ENCODE data around the gene BPNT1. TPM values are rescaled to one million over a fixed set of nuclear protein-coding genes. Genes with fewer than 3 reads are reported as not detected.

BPNT1 gene
- total RNA-seq, 1 experiment from 2014 or later: 13.6 TPM

DNA sequence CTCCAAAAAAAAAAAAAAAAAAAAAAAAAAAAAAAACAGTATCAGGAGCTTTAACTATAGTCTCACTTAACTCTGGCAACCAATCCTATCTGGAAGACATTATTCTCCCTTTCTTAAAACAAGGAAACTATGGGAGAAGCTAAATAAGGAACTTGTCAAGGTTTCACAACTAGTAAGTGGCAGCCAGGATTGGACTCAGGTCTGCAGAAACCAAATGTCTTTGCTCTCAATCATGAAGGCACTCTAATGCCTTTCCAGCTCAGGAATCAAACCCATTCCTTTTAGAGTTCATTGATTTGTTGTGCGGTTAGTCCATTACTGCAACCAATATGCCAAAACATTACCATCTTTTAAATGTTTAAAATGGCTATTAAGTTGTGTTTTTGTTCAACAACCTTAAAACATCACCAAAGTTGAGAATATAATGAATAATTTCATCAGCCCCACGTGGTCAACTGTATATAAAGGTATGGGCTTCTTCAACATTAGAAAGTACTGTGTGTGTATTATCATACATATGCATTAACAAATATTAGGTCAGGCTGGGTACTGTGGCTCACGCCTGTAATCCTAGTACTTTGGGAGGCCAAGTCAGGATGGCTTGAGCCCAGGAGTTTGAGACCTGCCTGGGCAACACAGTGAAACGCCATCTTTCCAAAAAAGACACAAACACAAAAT, 44.8 kb downstream of the BPNT1 start:
- H3K18ac ChIP-seq (ENCODE audit: insufficient read length, low read depth, low read length): no peak overlapping the region
- no CpG with 5 or more reads among the region's 4 CpGs for WGBS (ENCODE audit: extremely low coverage, insufficient read length, low lambda C conversion rate)
- no peak overlapping the region for H4K5ac ChIP-seq (ENCODE audit: insufficient read length, low read depth, low read length)
- H3T11ph ChIP-seq (ENCODE audit: low read length): no peak overlapping the region
- no peak overlapping the region for H2BK120ac ChIP-seq (ENCODE audit: low read depth, low read length, poor library complexity, severe bottlenecking)
- no peak overlapping the region for H3K4ac ChIP-seq (ENCODE audit: low read depth, low read length)
- H3K27me3 ChIP-seq (ENCODE audit: insufficient read depth, low read length): no peaks in the 10 kb centered on the region
- no peak overlapping the region for H4K8ac ChIP-seq (replicated peaks; ENCODE audit: insufficient read length, low read depth, low read length)
- Mint-ChIP-seq H3K4me1 (peaks cover 6 to 11% of the 10 kb centered on the region in 2 experiments; a peak in 3 of 4 replicates), H3K27ac (no peak overlapping the region), H3K36me3 (ENCODE audit: insufficient read depth in 1 of 3, low read depth in 3 of 3) (peaks cover 0 to 16% (median 5%) of the 10 kb centered on the region in 3 experiments; a peak in 4 of 7 replicates), H3K4me3 (peak overlapping the region; percentile 87 to 93), H3K9me3 (no peaks in the 10 kb centered on the region), H3K27me3 (ENCODE audit: low read depth) (no peaks in the 10 kb centered on the region)
- TF ChIP-seq, protein P1, sequence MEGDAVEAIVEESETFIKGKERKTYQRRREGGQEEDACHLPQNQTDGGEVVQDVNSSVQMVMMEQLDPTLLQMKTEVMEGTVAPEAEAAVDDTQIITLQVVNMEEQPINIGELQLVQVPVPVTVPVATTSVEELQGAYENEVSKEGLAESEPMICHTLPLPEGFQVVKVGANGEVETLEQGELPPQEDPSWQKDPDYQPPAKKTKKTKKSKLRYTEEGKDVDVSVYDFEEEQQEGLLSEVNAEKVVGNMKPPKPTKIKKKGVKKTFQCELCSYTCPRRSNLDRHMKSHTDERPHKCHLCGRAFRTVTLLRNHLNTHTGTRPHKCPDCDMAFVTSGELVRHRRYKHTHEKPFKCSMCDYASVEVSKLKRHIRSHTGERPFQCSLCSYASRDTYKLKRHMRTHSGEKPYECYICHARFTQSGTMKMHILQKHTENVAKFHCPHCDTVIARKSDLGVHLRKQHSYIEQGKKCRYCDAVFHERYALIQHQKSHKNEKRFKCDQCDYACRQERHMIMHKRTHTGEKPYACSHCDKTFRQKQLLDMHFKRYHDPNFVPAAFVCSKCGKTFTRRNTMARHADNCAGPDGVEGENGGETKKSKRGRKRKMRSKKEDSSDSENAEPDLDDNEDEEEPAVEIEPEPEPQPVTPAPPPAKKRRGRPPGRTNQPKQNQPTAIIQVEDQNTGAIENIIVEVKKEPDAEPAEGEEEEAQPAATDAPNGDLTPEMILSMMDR (conservative IDR thresholded peaks at IDR 0.05): no peak
- peaks cover 14% of the 10 kb centered on the region; the same call in 1 of the 2 replicates for H3K79me2 ChIP-seq (ENCODE audit: insufficient read depth, low read length)
- no peak overlapping the region for H2AK5ac ChIP-seq (ENCODE audit: insufficient read length, low read length)
- no peak overlapping the region for H2AFZ ChIP-seq (ENCODE audit: low read length)
- H2BK15ac ChIP-seq (ENCODE audit: low read depth, low read length): no peak overlapping the region
- no peak overlapping the region for H3K23ac ChIP-seq (ENCODE audit: insufficient read length, low read depth, low read length)
- no peak overlapping the region for H3K27ac ChIP-seq (ENCODE audit: insufficient read length, low read depth, low read length)
- H3K4me1 ChIP-seq (ENCODE audit: insufficient read depth, low read length): no peaks in the 10 kb centered on the region
- no peaks in the 10 kb centered on the region for H3K23me2 ChIP-seq (ENCODE audit: insufficient read length, low read depth, low read length, poor library complexity, severe bottlenecking)
- H3K79me1 ChIP-seq (ENCODE audit: insufficient read depth, low read depth, low read length, poor library complexity, severe bottlenecking): peaks cover 3% of the 10 kb centered on the region
- H2BK5ac ChIP-seq (ENCODE audit: insufficient read length, low read length): no peak overlapping the region
- H3K56ac ChIP-seq (ENCODE audit: insufficient read length, low read depth, low read length): no peak overlapping the region
- no peak overlapping the region for H2BK12ac ChIP-seq (ENCODE audit: insufficient read length, low read depth, low read length)
- H3K9ac ChIP-seq (ENCODE audit: extremely low read depth, insufficient read length, low read length): no peak overlapping the region
- DNase-seq: no peak
- H3K4me2 ChIP-seq (ENCODE audit: insufficient read depth, insufficient read length, low read length): peak overlapping the region; percentile 58
- H2BK20ac ChIP-seq (ENCODE audit: low read depth, low read length, poor library complexity, severe bottlenecking): no peak overlapping the region
- no peak overlapping the region for H4K91ac ChIP-seq (ENCODE audit: insufficient read length, low read depth, low read length)
- H4K20me1 ChIP-seq (ENCODE audit: control insufficient read depth, insufficient read depth, insufficient read length): no peaks in the 10 kb centered on the region
- no peaks in the 10 kb centered on the region for H3K9me3 ChIP-seq (ENCODE audit: control insufficient read depth, low read depth, low read length)
- H3K14ac ChIP-seq (ENCODE audit: insufficient read depth, low read length): no peak overlapping the region

Measured in H9 (cell line).